Vagina (tissue), 2 donors: ENCODE measurements around the gene LCMT1.

Experiments used
- POLR2A ChIP-seq, 2 donors: fragments of 450-650 bp; IDR thresholded peaks; one replicate each; pipeline ENCODE4 v1.6.1; 2017; ENCODE audit warnings: antibody characterized with exemption in 2 of 2, mild to moderate bottlenecking in 2 of 2, moderate library complexity in 2 of 2
- POLR2AphosphoS5 ChIP-seq, 2 donors: sonication (generic); formaldehyde crosslinking; IDR thresholded peaks; one replicate each; pipeline ENCODE4 v1.9.0; 2017; ENCODE audit warnings: antibody characterized with exemption in 2 of 2, mild to moderate bottlenecking in 2 of 2, low read depth in 1 of 2; ENCODE audit not compliant: insufficient read depth in 1 of 2
- TF ChIP-seq, protein P1 (sequence below), 3 experiments: fragments of 450-650 bp in 2 of 3; fragments of 200-600 bp in 1 of 3; sonication (generic) in 1 of 3; IDR thresholded peaks; one replicate each; pipeline ENCODE4 v1.5.1; 2017 to 2019; ENCODE audit warnings: antibody characterized with exemption in 3 of 3, mild to moderate bottlenecking in 2 of 3, moderate library complexity in 2 of 3

DNA sequence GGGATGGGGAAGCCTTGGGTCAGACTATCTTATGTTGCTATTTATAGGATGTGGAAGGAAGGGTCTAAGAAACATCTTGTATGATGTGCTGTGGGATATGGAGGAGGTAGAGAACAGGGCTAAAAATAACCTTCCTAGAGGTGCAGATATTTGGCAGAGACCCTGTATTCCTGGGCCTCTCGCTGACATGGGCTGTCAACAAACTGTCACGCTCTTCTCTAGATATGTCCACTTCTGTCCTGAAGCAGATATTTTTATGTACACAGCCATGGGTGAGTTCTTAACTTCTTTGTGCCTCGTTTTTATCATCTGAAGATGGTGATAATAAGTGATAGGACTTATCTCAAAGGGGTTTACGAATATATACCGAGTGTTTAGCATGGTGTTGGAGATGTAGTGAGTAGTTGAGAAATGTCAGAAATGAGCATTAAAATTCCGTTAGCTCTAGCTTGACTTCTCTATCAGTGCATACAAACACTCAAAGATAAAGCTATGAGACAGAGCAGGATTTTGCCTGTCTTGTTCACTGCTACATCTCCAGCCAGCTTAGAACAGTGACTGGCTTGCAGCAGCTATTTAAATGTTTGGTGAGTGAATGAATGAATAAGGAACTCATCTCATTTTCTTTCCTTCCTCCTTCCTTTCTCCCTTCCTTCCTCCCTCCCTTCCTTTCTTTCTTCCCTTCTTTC lies 102.3 kb downstream of the LCMT1 start:
- TF ChIP-seq, protein P1, sequence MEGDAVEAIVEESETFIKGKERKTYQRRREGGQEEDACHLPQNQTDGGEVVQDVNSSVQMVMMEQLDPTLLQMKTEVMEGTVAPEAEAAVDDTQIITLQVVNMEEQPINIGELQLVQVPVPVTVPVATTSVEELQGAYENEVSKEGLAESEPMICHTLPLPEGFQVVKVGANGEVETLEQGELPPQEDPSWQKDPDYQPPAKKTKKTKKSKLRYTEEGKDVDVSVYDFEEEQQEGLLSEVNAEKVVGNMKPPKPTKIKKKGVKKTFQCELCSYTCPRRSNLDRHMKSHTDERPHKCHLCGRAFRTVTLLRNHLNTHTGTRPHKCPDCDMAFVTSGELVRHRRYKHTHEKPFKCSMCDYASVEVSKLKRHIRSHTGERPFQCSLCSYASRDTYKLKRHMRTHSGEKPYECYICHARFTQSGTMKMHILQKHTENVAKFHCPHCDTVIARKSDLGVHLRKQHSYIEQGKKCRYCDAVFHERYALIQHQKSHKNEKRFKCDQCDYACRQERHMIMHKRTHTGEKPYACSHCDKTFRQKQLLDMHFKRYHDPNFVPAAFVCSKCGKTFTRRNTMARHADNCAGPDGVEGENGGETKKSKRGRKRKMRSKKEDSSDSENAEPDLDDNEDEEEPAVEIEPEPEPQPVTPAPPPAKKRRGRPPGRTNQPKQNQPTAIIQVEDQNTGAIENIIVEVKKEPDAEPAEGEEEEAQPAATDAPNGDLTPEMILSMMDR (IDR thresholded peaks at IDR 0.05) = no peak
- TF ChIP-seq POLR2AphosphoS5 (IDR thresholded peaks at IDR 0.05; ENCODE audit: insufficient read depth in 1 of 2, low read depth in 1 of 2) (no peak), POLR2A (IDR thresholded peaks at IDR 0.05) (no peak)
